ENCODE data around the gene ALOX12.

The ALOX12 gene

GRCh38 chr17:7005716-7006115 lies 9.9 kb downstream of the ALOX12 start:
- H3K9me2 ChIP-seq (replicated peaks; ENCODE audit: low read depth, low read length), result no peaks in the 10 kb centered on the region
- no peak overlapping the region for H2AFZ ChIP-seq (ENCODE audit: low read length)
- H3K9me3 ChIP-seq (ENCODE audit: insufficient read depth, low read depth, low read length), result no peaks in the 10 kb centered on the region
- no peak overlapping the region for H3K9ac ChIP-seq (ENCODE audit: low read depth, low read length, poor library complexity, severe bottlenecking)
- TF ChIP-seq EZH2phosphoT487 (IDR thresholded peaks at IDR 0.05; ENCODE audit: borderline replicate concordance) (no peak), CTCF (conservative IDR thresholded peaks at IDR 0.05; ENCODE audit: low read length) (no peak)
- H3K79me2 ChIP-seq (ENCODE audit: insufficient read depth, low read length), result peaks cover 17% of the 10 kb centered on the region; the same call in 1 of the 2 replicates
- peaks cover 13% of the 10 kb centered on the region for H3K4me1 ChIP-seq (ENCODE audit: insufficient read depth, low read length, poor library complexity, severe bottlenecking)
- H3F3A ChIP-seq (ENCODE audit: low read depth), result no peaks in the 10 kb centered on the region
- no peaks in the 10 kb centered on the region for H3K27me3 ChIP-seq (ENCODE audit: insufficient read depth, low read length, poor library complexity, severe bottlenecking)
- H3K36me3 ChIP-seq (ENCODE audit: insufficient read depth, low read length), result peaks cover 8% of the 10 kb centered on the region; the same call in 1 of the 2 replicates
- H3K4me2 ChIP-seq (ENCODE audit: low read depth, low read length, poor library complexity, severe bottlenecking), result no peak overlapping the region
- H4K20me1 ChIP-seq (ENCODE audit: insufficient read depth, low read length, poor library complexity, severe bottlenecking), result peaks cover 9% of the 10 kb centered on the region
- no peak overlapping the region for H3K4me3 ChIP-seq (ENCODE audit: low read length, poor library complexity, severe bottlenecking)

GRCh38 chr17:7007143-7007542 lies 11.3 kb downstream of the ALOX12 start:
- no peaks in the 10 kb centered on the region for H3K27me3 ChIP-seq (ENCODE audit: insufficient read depth, low read length, poor library complexity, severe bottlenecking)
- peaks cover 2% of the 10 kb centered on the region; the same call in 1 of the 2 replicates for H3K36me3 ChIP-seq (ENCODE audit: insufficient read depth, low read length)
- no peak overlapping the region for H3K4me2 ChIP-seq (ENCODE audit: low read depth, low read length, poor library complexity, severe bottlenecking)
- H3K9ac ChIP-seq (ENCODE audit: low read depth, low read length, poor library complexity, severe bottlenecking), result no peak overlapping the region
- peaks cover 25% of the 10 kb centered on the region for H3K4me1 ChIP-seq (ENCODE audit: insufficient read depth, low read length, poor library complexity, severe bottlenecking)
- no peaks in the 10 kb centered on the region for H3K9me3 ChIP-seq (ENCODE audit: insufficient read depth, low read depth, low read length)
- no peak for TF ChIP-seq CTCF (conservative IDR thresholded peaks at IDR 0.05; ENCODE audit: low read length)
- no peak overlapping the region for H3K4me3 ChIP-seq (ENCODE audit: low read length, poor library complexity, severe bottlenecking)
- H3K9me2 ChIP-seq (replicated peaks; ENCODE audit: low read depth, low read length), result no peaks in the 10 kb centered on the region
- peaks cover 16% of the 10 kb centered on the region for H4K20me1 ChIP-seq (ENCODE audit: insufficient read depth, low read length, poor library complexity, severe bottlenecking)
- no peak overlapping the region for H2AFZ ChIP-seq (ENCODE audit: low read length)
- peaks cover 32% of the 10 kb centered on the region for H3K79me2 ChIP-seq (ENCODE audit: insufficient read depth, low read length)
- H3F3A ChIP-seq (ENCODE audit: low read depth), result no peaks in the 10 kb centered on the region

GRCh38 chr17:7010523-7010922 lies 14.7 kb downstream of the ALOX12 start:
- H3F3A ChIP-seq (ENCODE audit: low read depth), result peaks cover 9% of the 10 kb centered on the region
- no peak overlapping the region for H2AFZ ChIP-seq (ENCODE audit: low read length)
- H3K4me3 ChIP-seq (ENCODE audit: low read length, poor library complexity, severe bottlenecking), result peak overlapping the region; percentile 91
- H3K36me3 ChIP-seq (ENCODE audit: insufficient read depth, low read length), result no peaks in the 10 kb centered on the region
- no peaks in the 10 kb centered on the region for H3K9me3 ChIP-seq (ENCODE audit: insufficient read depth, low read depth, low read length)
- H3K9me2 ChIP-seq (replicated peaks; ENCODE audit: low read depth, low read length), result no peaks in the 10 kb centered on the region
- peaks cover 55% of the 10 kb centered on the region for H3K79me2 ChIP-seq (ENCODE audit: insufficient read depth, low read length)
- H3K9ac ChIP-seq (ENCODE audit: low read depth, low read length, poor library complexity, severe bottlenecking), result peak overlapping the region; percentile 96
- no peak for TF ChIP-seq CTCF (conservative IDR thresholded peaks at IDR 0.05; ENCODE audit: low read length)
- no peaks in the 10 kb centered on the region for H3K27me3 ChIP-seq (ENCODE audit: insufficient read depth, low read length, poor library complexity, severe bottlenecking)
- peak overlapping the region; percentile 84 for H3K4me2 ChIP-seq (ENCODE audit: low read depth, low read length, poor library complexity, severe bottlenecking)
- H4K20me1 ChIP-seq (ENCODE audit: insufficient read depth, low read length, poor library complexity, severe bottlenecking), result peaks cover 21% of the 10 kb centered on the region
- H3K4me1 ChIP-seq (ENCODE audit: insufficient read depth, low read length, poor library complexity, severe bottlenecking), result peaks cover 42% of the 10 kb centered on the region

Measured in Loucy (cell line).